ENCODE measurements around the gene SCCPDH.
"Not testable (repeated sequence)": the region's sequence is repeated elsewhere in the genome, so short reads cannot be mapped to it uniquely, and the experiment has no call there.

DNA sequence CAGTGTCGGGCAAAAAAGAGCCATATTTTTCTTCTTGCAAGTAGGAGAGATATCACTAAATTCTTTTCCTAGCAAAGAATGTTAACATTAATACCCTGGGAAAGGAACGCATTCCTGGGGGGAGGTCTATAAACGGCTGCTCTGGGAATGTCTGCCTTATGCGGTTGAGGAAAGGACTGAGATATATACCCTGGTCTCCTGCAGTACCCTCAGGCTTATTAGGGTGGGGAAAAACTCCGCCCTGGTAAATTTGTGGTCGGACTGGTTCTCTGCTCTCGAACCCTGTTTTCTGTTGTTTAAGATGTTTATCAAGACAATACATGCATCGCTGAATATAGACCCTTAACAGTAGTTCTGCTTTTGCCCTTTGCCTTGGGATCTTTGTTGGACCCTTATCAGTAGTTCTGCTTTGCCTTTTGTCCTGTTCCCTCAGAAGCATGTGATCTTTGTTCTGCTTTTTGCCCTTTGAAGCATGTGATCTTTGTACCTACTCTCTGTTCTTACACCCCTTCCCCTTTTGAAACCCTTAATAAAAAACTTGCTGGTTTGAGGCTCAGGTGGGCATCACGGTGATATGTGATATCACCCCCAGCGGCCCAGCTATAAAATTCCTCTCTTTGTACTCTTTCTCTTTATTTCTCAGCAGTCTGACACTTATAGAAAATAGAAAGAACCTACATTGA, 29.9 kb upstream of the SCCPDH start:
- TF ChIP-seq EP300, CTCF, POLR2A, POLR2AphosphoS5 (IDR thresholded peaks at IDR 0.05): not testable (repeated sequence)

All from sigmoid colon (tissue), 4 donors.